PC-9 (cell line): ENCODE measurements around the gene OR3A3.
"Not testable (repeated sequence)": the region's sequence is repeated elsewhere in the genome, so short reads cannot be mapped to it uniquely, and the experiment has no call there.

Source experiments
- CTCF ChIP-seq: fragments of 200-600 bp; sonication (generic); conservative IDR thresholded peaks from 2 replicates; pipeline ENCODE4 v1.6.1; 2017; ENCODE audit warnings: mixed run types, antibody characterized with exemption, mild to moderate bottlenecking, moderate library complexity
- EZH2 ChIP-seq: fragments of 200-600 bp; sonication (generic); IDR thresholded peaks from 2 replicates; pipeline ENCODE4 v1.8.0; 2017; ENCODE audit warnings: antibody characterized with exemption, low read depth

GRCh38 chr17:3371167-3371566, 40.0 kb upstream of the OR3A3 start:
- not testable (repeated sequence) for TF ChIP-seq CTCF, EZH2
